A673 (cell line): ENCODE measurements around the gene GALM. TPM values are rescaled to one million over a fixed set of nuclear protein-coding genes. Genes with fewer than 3 reads are reported as not detected.

ENCODE experiments used
- BruUV-seq: library from RNA; stranded (reverse); fragments of 400-500 nt; replicated peaks from 2 replicates; lab custom pipeline; 2021; lab: Mats Ljungman, UMichigan
- CTCF ChIA-PET: fragments of 300-600 bp; sonication (Branson Sonifier 250); formaldehyde crosslinking; loops from one replicate; lab custom pipeline; 2022; ENCODE audit warnings: antibody characterized with exemption; lab: Charles Lee
- POLR2A ChIA-PET: fragments of 300-600 bp; sonication (Branson Sonifier 250); formaldehyde crosslinking; loops from one replicate; lab custom pipeline; 2022; ENCODE audit warnings: antibody characterized with exemption; ENCODE audit not compliant: low non-redundant PET; lab: Charles Lee
- DNase-seq: peaks from one replicate; pipeline ENCODE4 v3.0.0-alpha.2; 2015; ENCODE audit warnings: low spot score
- H3K27ac ChIP-seq: fragments of 200-600 bp; sonication (generic); 2 replicates; pipeline ENCODE4 v1.5.1; 2016; ENCODE audit warnings: mixed run types, low read depth, mild to moderate bottlenecking, mixed read lengths, antibody characterized with exemption, low read length; ENCODE audit not compliant: poor library complexity, severe bottlenecking
- H3K27me3 ChIP-seq: fragments of 200-600 bp; sonication (generic); replicated peaks from 2 replicates; pipeline ENCODE4 v1.6.1; 2017; ENCODE audit warnings: mixed run types, low read depth, mild to moderate bottlenecking, mixed read lengths, antibody characterized with exemption, low read length; ENCODE audit not compliant: insufficient read depth, poor library complexity
- H3K36me3 ChIP-seq: fragments of 200-600 bp; sonication (generic); 2 replicates; pipeline ENCODE4 v1.6.1; 2016; ENCODE audit warnings: mixed run types, mild to moderate bottlenecking, mixed read lengths, antibody characterized with exemption, low read length; ENCODE audit not compliant: insufficient read depth, poor library complexity, severe bottlenecking
- H3K4me1 ChIP-seq: fragments of 200-600 bp; sonication (generic); 2 replicates; pipeline ENCODE4 v1.6.1; 2017; ENCODE audit warnings: mixed run types, mild to moderate bottlenecking, mixed read lengths, antibody characterized with exemption, low read length; ENCODE audit not compliant: insufficient read depth, poor library complexity, severe bottlenecking
- H3K4me3 ChIP-seq: fragments of 200-600 bp; sonication (generic); 2 replicates; pipeline ENCODE4 v1.5.1; 2016; ENCODE audit warnings: low read depth, mixed run types, mild to moderate bottlenecking, mixed read lengths, low read length; ENCODE audit not compliant: poor library complexity, severe bottlenecking
- H3K9me3 ChIP-seq: fragments of 200-600 bp; sonication (generic); 2 replicates; pipeline ENCODE4 v1.6.1; 2016; ENCODE audit warnings: mixed run types, low read depth, mild to moderate bottlenecking, mixed read lengths, antibody characterized with exemption, low read length; ENCODE audit not compliant: poor library complexity, severe bottlenecking
- CTCF ChIP-seq: fragments of 300-800, 200-600 bp; sonication (generic); conservative IDR thresholded peaks from 2 replicates; pipeline ENCODE4 v1.5.1; 2017; ENCODE audit warnings: low read depth, mild to moderate bottlenecking, antibody characterized with exemption, low read length, moderate library complexity, mixed read lengths
- EZH2 ChIP-seq: fragments of 200-600 bp; sonication (generic); IDR thresholded peaks from 2 replicates; pipeline ENCODE4 v1.6.1; 2017; ENCODE audit warnings: borderline replicate concordance, low read depth, mild to moderate bottlenecking, mixed read lengths, antibody characterized with exemption, low read length; ENCODE audit not compliant: poor library complexity, severe bottlenecking
- intact Hi-C: fragments of 100-400 bp; cut with micrococcal nuclease; formaldehyde crosslinking; loops from one replicate; pipeline ENCODE4 v1.10.0; 2022; ENCODE audit not compliant: unreplicated experiment
- total RNA-seq: library from RNA; stranded (reverse); gene quantifications from 2 replicates; pipeline ENCODE4 v1.2.3, GENCODE V29; 2021

GALM gene
- total RNA-seq, 1 experiment from 2014 or later = 6.6 TPM

DNA sequence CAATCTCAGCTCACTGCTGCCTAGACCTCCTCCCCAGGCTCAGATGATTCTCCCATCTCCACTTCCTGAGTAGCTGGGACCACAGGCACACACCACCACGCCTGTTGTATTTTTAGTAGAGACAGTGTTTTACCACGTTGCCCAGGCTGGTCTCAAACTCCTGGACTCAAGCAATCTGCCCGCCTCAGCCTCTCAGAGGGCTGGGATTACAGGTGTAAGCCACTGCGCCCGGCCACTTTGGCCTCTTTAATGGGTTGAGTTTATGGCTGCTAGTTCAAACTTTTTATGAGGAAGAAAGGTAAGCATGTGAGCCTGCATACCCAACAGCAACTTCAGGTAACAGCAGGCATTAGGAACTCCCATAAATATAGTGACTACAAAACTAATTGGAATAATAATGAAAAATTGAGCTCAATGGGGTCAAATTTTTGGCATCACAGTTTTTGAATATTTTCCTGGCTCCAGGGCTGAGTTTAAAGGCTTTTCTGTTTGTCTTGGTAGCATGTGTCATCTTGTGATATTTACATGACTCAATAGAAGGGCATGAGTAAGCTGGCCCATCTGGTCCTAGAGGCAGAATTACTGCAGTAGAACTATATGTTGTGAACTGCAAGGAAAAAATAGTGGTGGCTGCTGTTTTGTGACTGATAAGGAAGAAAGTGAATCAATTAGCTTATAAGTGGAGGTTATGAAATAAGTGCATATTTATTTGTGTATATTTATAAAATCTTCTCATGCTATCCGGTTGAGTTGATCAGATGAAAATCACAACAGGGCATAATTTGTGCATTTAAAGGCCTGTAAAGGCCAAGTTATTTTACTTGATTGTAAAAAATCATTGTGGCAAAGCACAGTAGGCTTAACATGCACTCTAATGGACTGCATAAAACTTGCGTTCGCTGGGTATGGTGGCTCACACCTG is 24.8 kb downstream of the GALM start:
- Histone ChIP-seq H3K4me1 (no peaks in the 10 kb centered on the region), H3K9me3 (no peaks in the 10 kb centered on the region), H3K27me3 (no peaks in the 10 kb centered on the region), H3K36me3 (no peaks in the 10 kb centered on the region), H3K27ac (no peak overlapping the region), H3K4me3 (no peak overlapping the region)
- POLR2A ChIA-PET = no interaction called here
- no peak for TF ChIP-seq EZH2
- TF ChIP-seq CTCF = no peak
- CTCF ChIA-PET = no interaction called here
- no TSS peak for BruUV-seq
- no peak for DNase-seq
- intact Hi-C loops = no loop called here

GRCh38 chr2:38691994-38692393 is 26.1 kb downstream of the GALM start:
- intact Hi-C loops = no loop called here

GRCh38 chr2:38692636-38693318 is 26.9 kb downstream of the GALM start:
- TF ChIP-seq EZH2 (no peak), CTCF (no peak)
- Histone ChIP-seq H3K9me3 (no peaks in the 10 kb centered on the region), H3K27me3 (no peaks in the 10 kb centered on the region), H3K4me1 (no peaks in the 10 kb centered on the region), H3K36me3 (no peaks in the 10 kb centered on the region), H3K4me3 (no peak overlapping the region), H3K27ac (no peak overlapping the region)
- ChIA-PET CTCF (no interaction called here), POLR2A (no interaction called here)
- no peak for DNase-seq
- intact Hi-C loops = no loop called here
- no TSS peak for BruUV-seq

More at GRCh38 chr2:38691994-38692393, 26.1 kb downstream of the GALM start:
- H3K4me1 ChIP-seq = no peaks in the 10 kb centered on the region
- no peak overlapping the region for H3K4me3 ChIP-seq
- H3K27ac ChIP-seq = no peak overlapping the region
- DNase-seq = no peak
- BruUV-seq = no TSS peak
- H3K36me3 ChIP-seq = no peaks in the 10 kb centered on the region
- H3K9me3 ChIP-seq = no peaks in the 10 kb centered on the region
- ChIA-PET CTCF (no interaction called here), POLR2A (no interaction called here)
- no peak for TF ChIP-seq CTCF
- no peak for TF ChIP-seq EZH2
- no peaks in the 10 kb centered on the region for H3K27me3 ChIP-seq
